GM12878 (cell line): ENCODE results near the gene ARHGEF17. TPM values are rescaled to one million over a fixed set of nuclear protein-coding genes. Genes with fewer than 3 reads are reported as not detected.

Source experiments
- ATAC-seq: fragments of 200-7000 bp; cut with Tn5 transposase; 3 replicates; pipeline ENCODE4 v1.9.1; 2020; ENCODE audit warnings: mild to moderate bottlenecking, moderate library complexity
- BruUV-seq: library from RNA; stranded (reverse); fragments of 400-500 nt; replicated peaks from 2 replicates; lab custom pipeline; 2021; lab: Mats Ljungman, UMichigan
- CTCF ChIA-PET: fragments of 300-600 bp; sonication (Branson Sonifier 250); formaldehyde crosslinking; extraction: SDS; loops from one replicate; lab custom pipeline; 2021; ENCODE audit warnings: inconsistent platforms; lab: Yijun Ruan, JAX
- POLR2A ChIA-PET: fragments of 350-600 bp; formaldehyde crosslinking; extraction: SDS; loops from one replicate; lab custom pipeline; 2021; ENCODE audit warnings: inconsistent platforms; lab: Charles Lee
- RAD21 ChIA-PET: fragments of 300-600 bp; sonication (Branson Sonifier 250); formaldehyde crosslinking; loops from one replicate; lab custom pipeline; 2023; ENCODE audit warnings: antibody characterized with exemption; ENCODE audit not compliant: unreplicated experiment; lab: Charles Lee
- SMC1A ChIA-PET: fragments of 300-600 bp; sonication (Branson Sonifier 250); formaldehyde crosslinking; loops from one replicate; lab custom pipeline; 2023; ENCODE audit not compliant: unreplicated experiment, uncharacterized antibody; lab: Charles Lee
- DNase-seq: peaks from one replicate; pipeline ENCODE4 v3.0.0-alpha.2; 2011; ENCODE audit warnings: low read depth, low spot score
- FAIRE-seq: peaks from 3 replicates; lab custom pipeline; 2011; peaks lifted over from hg19 to GRCh38; lab: Jason Lieb, UNC
- H2AFZ ChIP-seq: 2 replicates; pipeline ENCODE4 v1.6.0; 2011; ENCODE audit warnings: low read depth, low read length, control low read depth; ENCODE audit not compliant: control insufficient read depth
- H3K27ac ChIP-seq: 2 replicates; pipeline ENCODE4 v1.5.1; 2011; ENCODE audit warnings: control low read depth; ENCODE audit not compliant: control insufficient read depth, insufficient read depth
- H3K27me3 ChIP-seq, 2 experiments: replicated peaks in 1 of 2; 2 replicates each; pipeline versions ENCODE4 v1.6.0 to v1.6.1; 2011; ENCODE audit warnings: low read length in 1 of 2; ENCODE audit not compliant: control insufficient read depth in 2 of 2, insufficient read depth in 2 of 2
- H3K36me3 ChIP-seq, 2 experiments: 2 replicates each; pipeline ENCODE4 v1.5.1; 2011; ENCODE audit warnings: low read length in 1 of 2; ENCODE audit not compliant: control insufficient read depth in 2 of 2, insufficient read depth in 2 of 2
- H3K4me1 ChIP-seq: 2 replicates; pipeline ENCODE4 v1.6.1; 2011; ENCODE audit warnings: mild to moderate bottlenecking, low read length, moderate library complexity, mixed read lengths; ENCODE audit not compliant: control insufficient read depth, insufficient read depth
- H3K4me2 ChIP-seq: 2 replicates; pipeline ENCODE4 v1.6.0; 2011; ENCODE audit warnings: control low read depth; ENCODE audit not compliant: control insufficient read depth, insufficient read depth
- H3K4me3 ChIP-seq: fragments of 200-600 bp; sonication (generic); 2 replicates; pipeline ENCODE4 v1.5.1; 2016
- H3K79me2 ChIP-seq: 2 replicates; pipeline ENCODE4 v1.6.0; 2011; ENCODE audit warnings: low read length; ENCODE audit not compliant: control insufficient read depth, insufficient read depth
- H3K9ac ChIP-seq: 2 replicates; pipeline ENCODE4 v1.8.0; 2011; ENCODE audit warnings: low read length, control low read depth, mixed read lengths; ENCODE audit not compliant: control insufficient read depth, insufficient read depth
- H3K9me3 ChIP-seq: replicated peaks from 3 replicates; pipeline ENCODE4 v1.5.1; 2011; ENCODE audit warnings: mild to moderate bottlenecking, low read length; ENCODE audit not compliant: control insufficient read depth, insufficient read depth
- H4K20me1 ChIP-seq: 2 replicates; pipeline ENCODE4 v1.6.0; 2011; ENCODE audit not compliant: control insufficient read depth, insufficient read depth
- BRCA1 ChIP-seq: IDR thresholded peaks from 2 replicates; pipeline ENCODE4 v1.6.1; 2011; ENCODE audit warnings: low read depth, low read length, improper control_type of control experiment
- E4F1 ChIP-seq: fragments of 450-650 bp; IDR thresholded peaks from 2 replicates; pipeline ENCODE4 v1.6.1; 2018; ENCODE audit warnings: borderline replicate concordance, mild to moderate bottlenecking; ENCODE audit not compliant: partially characterized antibody
- ETV6 ChIP-seq, 2 experiments: fragments of 450-650 bp in 1 of 2; IDR thresholded peaks in 1 of 2; conservative IDR thresholded peaks in 1 of 2; 2 replicates each; pipeline ENCODE4 v1.6.1; 2014; ENCODE audit warnings: antibody characterized with exemption in 1 of 2, borderline replicate concordance in 1 of 2, low read depth in 1 of 2, mild to moderate bottlenecking in 1 of 2, moderate library complexity in 1 of 2
- HDAC6 ChIP-seq: fragments of 200-600 bp; sonication (generic); IDR thresholded peaks from one replicate; pipeline ENCODE4 v1.8.0; 2017; ENCODE audit warnings: antibody characterized with exemption; ENCODE audit not compliant: unreplicated experiment
- NR2C1 ChIP-seq: fragments of 450-650 bp; IDR thresholded peaks from 2 replicates; pipeline ENCODE4 v1.6.1; 2017; ENCODE audit warnings: antibody characterized with exemption, mild to moderate bottlenecking, moderate library complexity
- RAD51 ChIP-seq: fragments of 450-650 bp; IDR thresholded peaks from 2 replicates; pipeline ENCODE4 v1.6.1; 2016; ENCODE audit warnings: moderate library complexity, mild to moderate bottlenecking, inconsistent platforms
- RBBP5 ChIP-seq: fragments of 200-600 bp; sonication (generic); conservative IDR thresholded peaks from 2 replicates; pipeline ENCODE4 v1.6.1; 2016
- RUNX3 ChIP-seq: IDR thresholded peaks from 2 replicates; pipeline ENCODE4 v1.6.1; 2012; ENCODE audit warnings: low read length, inconsistent platforms
- YBX1 ChIP-seq: fragments of 450-650 bp; IDR thresholded peaks from 2 replicates; pipeline ENCODE4 v1.6.1; 2016; ENCODE audit warnings: antibody characterized with exemption
- ZZZ3 ChIP-seq: IDR thresholded peaks from 2 replicates; pipeline ENCODE4 v1.6.1; 2011; ENCODE audit warnings: low read depth; ENCODE audit not compliant: control insufficient read depth, insufficient read length
- WGBS: methylation state at CpG from one replicate; pipeline ENCODE4 v1.1.6; 2016; ENCODE audit warnings: low lambda C conversion rate; ENCODE audit not compliant: insufficient replicate concordance, insufficient coverage; ENCODE audit errors: missing lambda C conversion rate; 5-methylcytosine and 5-hydroxymethylcytosine counted together
- in situ Hi-C: fragments of 300-500 bp; cut with MboI; formaldehyde crosslinking; loops from 9 replicates; pipeline ENCODE4 v1.14.3; 2018; ENCODE audit warnings: mixed read lengths
- intact Hi-C: fragments of 100-400 bp; cut with micrococcal nuclease; formaldehyde crosslinking; loops from one replicate; pipeline ENCODE4 v1.14.2; 2022; ENCODE audit not compliant: unreplicated experiment
- polyA plus RNA-seq, 11 experiments: library from polyadenylated mRNA; depleted of rRNA in 4 of 11; unstranded in 6 of 11; stranded (reverse) in 5 of 11; fragments of >200 nt; fragmentation: Nextera tagmentation in 4 of 11; fragmentation: Illumina TruSeq in 1 of 11; extraction: Ambion mirVana in 4 of 11; extraction: Trizol in 1 of 11; gene quantifications; 1 replicate in 1 of 11; 2 replicates in 10 of 11; pipeline versions ENCODE4 v1.2.1 to v1.2.3, GENCODE V29; 2011 to 2016; ENCODE audit warnings: inconsistent platforms in 2 of 11, missing spikeins in 2 of 11, low read depth in 1 of 11
- total RNA-seq, 4 experiments: library from RNA; depleted of rRNA in 3 of 4; stranded (reverse); fragments of >200 nt in 3 of 4; fragmentation: Illumina TruSeq in 1 of 4; extraction: Trizol in 1 of 4; gene quantifications; 2 replicates each; pipeline versions ENCODE4 v1.2.1 to v1.2.3, GENCODE V29; 2013 to 2021

Gene ARHGEF17
- total and polyA plus RNA-seq, 10 of the 15 experiments (the other 5 are each of a cell fraction or from before 2014, with no cell fraction given): 0.15 to 11.0 (median 1.7) TPM

- in situ Hi-C loops: no loop called here
- no peak overlapping the region for H3K4me2 ChIP-seq
- H4K20me1 ChIP-seq: no peaks in the 10 kb centered on the region
- WGBS: 34% methylated on average over 3 of the region's 3 CpGs
- H3K4me3 ChIP-seq: no peak overlapping the region
- ChIA-PET RAD21 (no interaction called here), CTCF (interaction anchor here (0.9 to 1.7 kb wide), 2 partner anchors 8 to 30 kb away, joined by 3 to 5 read pairs; no protein-coding TSS in a partner anchor), SMC1A (no interaction called here), POLR2A (interaction anchor here (0.6 kb wide), 1 partner anchor 472 kb away, joined by 3 read pairs; no protein-coding TSS in a partner anchor)
- no TSS peak for BruUV-seq
- FAIRE-seq (no peak), DNase-seq (no peak), ATAC-seq (no peak)
- H3K9ac ChIP-seq: no peak overlapping the region
- no peaks in the 10 kb centered on the region for H3K36me3 ChIP-seq
- H3K27ac ChIP-seq: no peak overlapping the region
- TF ChIP-seq HDAC6 (no peak), E4F1 (no peak), ZZZ3 (no peak), RUNX3 (no peak), RAD51 (no peak), ETV6 (conservative IDR thresholded peaks at IDR 0.05 in 1 of 2, IDR thresholded peaks at IDR 0.05 in 1 of 2; ENCODE audit: borderline replicate concordance in 1 of 2, low read depth in 1 of 2) (no peak), BRCA1 (no peak), YBX1 (no peak), NR2C1 (no peak), RBBP5 (no peak)
- H3K79me2 ChIP-seq: no peaks in the 10 kb centered on the region
- no peak overlapping the region for H2AFZ ChIP-seq
- no peaks in the 10 kb centered on the region for H3K9me3 ChIP-seq
- H3K4me1 ChIP-seq: no peaks in the 10 kb centered on the region
- H3K27me3 ChIP-seq: no peaks in the 10 kb centered on the region; a peak in 1 of 4 replicates
- intact Hi-C loops: no loop called here
Measured at GRCh38 chr11:73259406-73260126, 48.5 kb upstream of the ARHGEF17 start.
